Measurements from ENCODE around the gene TMEM80. TPM values are rescaled to one million over a fixed set of nuclear protein-coding genes. Genes with fewer than 3 reads are reported as not detected.

TMEM80 gene
- total and polyA plus RNA-seq, 2 experiments from 2014 or later, result 12.8 to 25.4 TPM

- TF ChIP-seq ZNF462 (CRISPR knock-in tag; IDR thresholded peaks at IDR 0.05) (no peak), CREB1 (CRISPR knock-in tag; IDR thresholded peaks at IDR 0.05; ENCODE audit: low read depth) (no peak), POLR2AphosphoS5 (IDR thresholded peaks at IDR 0.05; ENCODE audit: low read depth) (no peak), JUNB (IDR thresholded peaks at IDR 0.05; ENCODE audit: unreplicated experiment) (no peak), ETS1 (IDR thresholded peaks at IDR 0.05) (no peak), REST (IDR thresholded peaks at IDR 0.05; ENCODE audit: unreplicated experiment) (no peak), EZH2 (IDR thresholded peaks at IDR 0.05; ENCODE audit: low read depth, unreplicated experiment) (no peak), ZNF331 (CRISPR knock-in tag; IDR thresholded peaks at IDR 0.05; ENCODE audit: low read depth) (no peak)
Observed at GRCh38 chr11:714436-714835, 18.8 kb downstream of the TMEM80 start (continued).
